Measurements from ENCODE around the gene BCCIP. TPM values are rescaled to one million over a fixed set of nuclear protein-coding genes. Genes with fewer than 3 reads are reported as not detected.

The BCCIP gene
- total and polyA plus RNA-seq, 4 donors = 21.9 to 44.1 (median 31.2) TPM

DNA sequence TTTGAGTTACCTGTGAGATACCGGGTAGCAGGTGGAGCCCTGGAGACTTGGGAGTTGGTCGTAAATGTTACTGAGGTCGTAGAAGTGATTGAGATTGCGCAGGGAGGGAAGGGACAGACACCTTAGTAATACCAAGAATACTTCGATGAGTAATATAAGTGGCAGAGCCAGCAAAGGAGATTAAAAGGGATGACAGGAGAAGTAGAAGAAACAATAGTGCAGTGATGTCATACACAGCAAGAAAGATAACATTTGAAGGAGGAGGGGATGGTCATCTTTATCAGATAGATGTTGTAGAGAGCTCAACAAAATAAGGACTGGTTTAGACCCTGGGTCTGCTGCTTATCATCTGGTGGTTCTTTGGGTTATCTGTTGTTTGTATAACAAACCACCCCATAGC, 5.0 kb downstream of the BCCIP start:
- Histone ChIP-seq H3K4me1 (ENCODE audit: control insufficient read depth in 4 of 4, insufficient read depth in 4 of 4, low read length in 3 of 4) (peaks cover 2 to 26% (median 25%) of the 10 kb centered on the region in 4 donors), H3K4me3 (ENCODE audit: low read depth in 1 of 3, low read length in 3 of 3) (no peak overlapping the region), H3K36me3 (ENCODE audit: control insufficient read depth in 4 of 4, insufficient read depth in 3 of 4, low read depth in 1 of 4, low read length in 3 of 4) (peaks cover 10 to 57% (median 53%) of the 10 kb centered on the region in 4 donors), H3K9me3 (ENCODE audit: control insufficient read depth in 4 of 4, low read length in 3 of 4) (no peaks in the 10 kb centered on the region), H3K27me3 (ENCODE audit: control insufficient read depth in 4 of 4, insufficient read depth in 4 of 4, low read length in 3 of 4) (no peaks in the 10 kb centered on the region), H3K9ac (ENCODE audit: low read depth in 1 of 2, low read length in 2 of 2) (no peak overlapping the region), H3K27ac (ENCODE audit: low read depth in 1 of 2, low read length in 2 of 2) (no peak overlapping the region)
- WGBS = 95% methylated on average over 5 of the region's 5 CpGs
- no peak for DNase-seq (ENCODE audit: low spot score)
- TF ChIP-seq CTCF (IDR thresholded peaks at IDR 0.05; ENCODE audit: low read depth, low read length, missing input control) = no peak

GRCh38 chr10:125836746-125837145, 13.4 kb downstream of the BCCIP start:
- H3K4me3 ChIP-seq (ENCODE audit: low read depth in 1 of 3, low read length in 3 of 3) = no peak overlapping the region
- no peak for DNase-seq (ENCODE audit: low spot score)
- no peak overlapping the region for H3K27ac ChIP-seq (ENCODE audit: low read depth in 1 of 2, low read length in 2 of 2)
- no peaks in the 10 kb centered on the region for H3K4me1 ChIP-seq (ENCODE audit: control insufficient read depth in 4 of 4, insufficient read depth in 4 of 4, low read length in 3 of 4)
- H3K9ac ChIP-seq (ENCODE audit: low read depth in 1 of 2, low read length in 2 of 2) = no peak overlapping the region
- TF ChIP-seq CTCF (IDR thresholded peaks at IDR 0.05; ENCODE audit: low read depth, low read length, missing input control) (no peak), EGR1 (IDR thresholded peaks at IDR 0.05; ENCODE audit: low read depth in 2 of 2) (no peak), JUND (IDR thresholded peaks at IDR 0.05) (no peak), HNF4A (conservative IDR thresholded peaks at IDR 0.05) (no peak), NR2F2 (IDR thresholded peaks at IDR 0.05) (no peak), FOXA1 (IDR thresholded peaks at IDR 0.05) (no peak), RAD21 (IDR thresholded peaks at IDR 0.05) (no peak), FOXA2 (IDR thresholded peaks at IDR 0.05) (no peak), YY1 (IDR thresholded peaks at IDR 0.05) (no peak), SP1 (IDR thresholded peaks at IDR 0.05) (no peak)
- TF ChIP-seq, protein P1, sequence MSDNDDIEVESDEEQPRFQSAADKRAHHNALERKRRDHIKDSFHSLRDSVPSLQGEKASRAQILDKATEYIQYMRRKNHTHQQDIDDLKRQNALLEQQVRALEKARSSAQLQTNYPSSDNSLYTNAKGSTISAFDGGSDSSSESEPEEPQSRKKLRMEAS (IDR thresholded peaks at IDR 0.05) = no peak
- 90% methylated on average over 2 of the region's 2 CpGs for WGBS
- no peaks in the 10 kb centered on the region for H3K9me3 ChIP-seq (ENCODE audit: control insufficient read depth in 4 of 4, low read length in 3 of 4)
- no peaks in the 10 kb centered on the region for H3K27me3 ChIP-seq (ENCODE audit: control insufficient read depth in 4 of 4, insufficient read depth in 4 of 4, low read length in 3 of 4)
- H3K36me3 ChIP-seq (ENCODE audit: control insufficient read depth in 4 of 4, insufficient read depth in 3 of 4, low read depth in 1 of 4, low read length in 3 of 4) = peaks cover 12 to 78% (median 59%) of the 10 kb centered on the region in 4 donors

- WGBS = 96% methylated on average over 9 of the region's 9 CpGs
- no peak for DNase-seq (ENCODE audit: low spot score)
- H3K27ac ChIP-seq (ENCODE audit: low read depth in 1 of 2, low read length in 2 of 2) = no peak overlapping the region
- no peaks in the 10 kb centered on the region for H3K9me3 ChIP-seq (ENCODE audit: control insufficient read depth in 4 of 4, low read length in 3 of 4)
- H3K27me3 ChIP-seq (ENCODE audit: control insufficient read depth in 4 of 4, insufficient read depth in 4 of 4, low read length in 3 of 4) = no peaks in the 10 kb centered on the region
- H3K4me1 ChIP-seq (ENCODE audit: control insufficient read depth in 4 of 4, insufficient read depth in 4 of 4, low read length in 3 of 4) = no peaks in the 10 kb centered on the region
- no peak overlapping the region for H3K9ac ChIP-seq (ENCODE audit: low read depth in 1 of 2, low read length in 2 of 2)
- no peak overlapping the region for H3K4me3 ChIP-seq (ENCODE audit: low read depth in 1 of 3, low read length in 3 of 3)
- peaks cover 9 to 57% (median 43%) of the 10 kb centered on the region in 4 donors for H3K36me3 ChIP-seq (ENCODE audit: control insufficient read depth in 4 of 4, insufficient read depth in 3 of 4, low read depth in 1 of 4, low read length in 3 of 4)
- TF ChIP-seq REST (IDR thresholded peaks at IDR 0.05) (no peak), CTCF (IDR thresholded peaks at IDR 0.05; ENCODE audit: low read depth, low read length, missing input control) (no peak), RAD21 (IDR thresholded peaks at IDR 0.05) (no peak), JUND (IDR thresholded peaks at IDR 0.05) (no peak), GABPA (IDR thresholded peaks at IDR 0.05 in 1 of 2, conservative IDR thresholded peaks at IDR 0.05 in 1 of 2) (no peak), SP1 (IDR thresholded peaks at IDR 0.05) (no peak), HNF4G (IDR thresholded peaks at IDR 0.05) (no peak), FOXA2 (IDR thresholded peaks at IDR 0.05) (no peak), HNF4A (conservative IDR thresholded peaks at IDR 0.05) (no peak)
These were observed 15.6 kb downstream of the BCCIP start for GRCh38 chr10:125838802-125839575.

All from liver (tissue), 9 donors.